OCI-LY3 (cell line): ENCODE measurements around the gene DCAF8L1.
"Not testable (repeated sequence)": the region's sequence is repeated elsewhere in the genome, so short reads cannot be mapped to it uniquely, and the experiment has no call there.

Experiments used
- H2AFZ ChIP-seq: fragments of 200-600, 300-600 bp; shearing (Covaris generic); 2 replicates; pipeline ENCODE4 v1.6.0; 2014; ENCODE audit warnings: antibody characterized with exemption, low read depth, low read length
- H3K27ac ChIP-seq: fragments of 200-600, 300-600 bp; sonication (generic); 2 replicates; pipeline ENCODE4 v1.5.1; 2014; ENCODE audit warnings: mild to moderate bottlenecking, low read length, moderate library complexity, mixed read lengths
- H3K27me3 ChIP-seq: fragments of 200-600, 300-600 bp; sonication (generic); 2 replicates; pipeline ENCODE4 v1.6.1; 2014; ENCODE audit warnings: low read depth, low read length, mixed read lengths
- H3K36me3 ChIP-seq: fragments of 200-600, 300-600 bp; sonication (generic); replicated peaks from 2 replicates; pipeline ENCODE3; 2014; ENCODE audit warnings: low read depth, low read length, mixed read lengths
- H3K4me1 ChIP-seq: fragments of 300-600, 200-600 bp; sonication (generic); 2 replicates; pipeline ENCODE4 v1.6.1; 2014; ENCODE audit warnings: low read length, mixed read lengths
- H3K4me2 ChIP-seq: fragments of 200-600, 300-600 bp; sonication (generic); 2 replicates; pipeline ENCODE4 v1.6.1; 2014; ENCODE audit warnings: low read length, mixed read lengths
- H3K4me3 ChIP-seq: fragments of 300-600, 200-600 bp; sonication (generic); 2 replicates; pipeline ENCODE4 v1.5.1; 2014; ENCODE audit warnings: antibody characterized with exemption, mild to moderate bottlenecking, low read length, moderate library complexity
- H3K79me2 ChIP-seq: fragments of 300-600, 200-600 bp; shearing (Covaris generic); 2 replicates; pipeline ENCODE4 v1.6.1; 2014; ENCODE audit warnings: mild to moderate bottlenecking, low read length, mixed read lengths
- H3K9ac ChIP-seq: fragments of 300-600, 200-600 bp; shearing (Covaris generic); 2 replicates; pipeline ENCODE4 v1.6.0; 2014; ENCODE audit warnings: mild to moderate bottlenecking, low read length, moderate library complexity
- H3K9me3 ChIP-seq: fragments of 200-600, 300-600 bp; shearing (Covaris generic); 2 replicates; pipeline ENCODE4 v1.6.1; 2014; ENCODE audit warnings: low read length, mixed read lengths; ENCODE audit not compliant: insufficient read depth
- H4K20me1 ChIP-seq: fragments of 200-600, 300-600 bp; sonication (generic); 2 replicates; pipeline ENCODE4 v1.6.1; 2016; ENCODE audit warnings: low read length, mixed read lengths; ENCODE audit not compliant: insufficient read depth
- CTCF ChIP-seq: fragments of 200-600, 300-600 bp; sonication (generic); IDR thresholded peaks from 2 replicates; pipeline ENCODE4 v1.5.1; 2014; ENCODE audit warnings: antibody characterized with exemption, low read length, low read depth
- EZH2phosphoT487 ChIP-seq: fragments of 200-600 bp; shearing (Covaris generic); IDR thresholded peaks from 2 replicates; pipeline ENCODE4 v1.6.1; 2018; ENCODE audit warnings: antibody characterized with exemption, mixed run types, low read depth

DCAF8L1 gene

DNA sequence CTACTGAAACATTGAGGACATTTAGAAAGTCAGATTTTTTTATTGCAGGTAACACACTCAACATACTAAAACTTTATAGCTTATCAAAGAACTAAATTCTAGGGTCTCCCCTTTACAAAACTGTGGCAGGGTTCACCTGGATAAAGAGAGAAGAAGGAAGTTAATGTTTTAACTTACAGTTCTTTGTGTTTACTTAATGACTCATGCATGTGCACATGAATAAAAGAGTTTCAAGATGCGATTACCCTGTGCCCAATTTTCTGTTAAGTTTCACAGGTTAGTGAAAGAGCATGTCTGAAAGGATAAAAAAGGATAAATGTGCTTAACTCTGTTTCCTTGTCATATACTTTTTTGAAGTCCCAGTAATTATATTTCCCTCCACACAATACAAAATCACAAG lies 16.8 kb downstream of the DCAF8L1 start:
- no peak overlapping the region for H3K4me2 ChIP-seq
- H2AFZ ChIP-seq: no peak overlapping the region
- no peaks in the 10 kb centered on the region for H4K20me1 ChIP-seq
- H3K27me3 ChIP-seq: no peaks in the 10 kb centered on the region
- no peaks in the 10 kb centered on the region for H3K36me3 ChIP-seq
- H3K9ac ChIP-seq: no peak overlapping the region
- no peaks in the 10 kb centered on the region for H3K79me2 ChIP-seq
- H3K4me3 ChIP-seq: no peak overlapping the region
- H3K4me1 ChIP-seq: peaks cover 6% of the 10 kb centered on the region; the same call in 1 of the 2 replicates
- H3K27ac ChIP-seq: no peak overlapping the region
- H3K9me3 ChIP-seq: no peaks in the 10 kb centered on the region
- TF ChIP-seq CTCF: no peak
- TF ChIP-seq EZH2phosphoT487: no peak

DNA sequence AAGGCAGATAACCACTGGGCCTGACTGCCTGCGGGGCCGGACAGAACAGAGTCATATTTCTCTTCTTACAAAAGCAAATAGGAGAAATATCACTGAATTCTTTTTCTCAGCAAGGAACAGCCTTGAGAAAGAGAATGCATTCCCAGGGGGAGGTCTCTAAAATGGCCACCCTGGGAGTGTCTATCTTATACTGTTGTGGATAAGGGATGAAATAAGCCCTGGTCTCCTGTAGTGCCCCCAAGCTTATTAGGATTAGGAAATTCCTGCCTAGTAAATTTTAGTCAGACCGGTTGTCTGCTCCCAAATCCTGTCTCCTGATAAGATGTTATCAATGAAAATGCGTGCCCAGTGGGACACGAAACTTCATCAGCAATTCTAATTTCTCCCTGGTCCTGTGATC lies 20.8 kb downstream of the DCAF8L1 start:
- H3K27ac ChIP-seq, H3K4me3 ChIP-seq, H3K79me2 ChIP-seq, H3K9me3 ChIP-seq, H3K36me3 ChIP-seq, H3K4me2 ChIP-seq, H3K9ac ChIP-seq, H4K20me1 ChIP-seq, H2AFZ ChIP-seq, H3K27me3 ChIP-seq, H3K4me1 ChIP-seq: not testable (repeated sequence)

DNA sequence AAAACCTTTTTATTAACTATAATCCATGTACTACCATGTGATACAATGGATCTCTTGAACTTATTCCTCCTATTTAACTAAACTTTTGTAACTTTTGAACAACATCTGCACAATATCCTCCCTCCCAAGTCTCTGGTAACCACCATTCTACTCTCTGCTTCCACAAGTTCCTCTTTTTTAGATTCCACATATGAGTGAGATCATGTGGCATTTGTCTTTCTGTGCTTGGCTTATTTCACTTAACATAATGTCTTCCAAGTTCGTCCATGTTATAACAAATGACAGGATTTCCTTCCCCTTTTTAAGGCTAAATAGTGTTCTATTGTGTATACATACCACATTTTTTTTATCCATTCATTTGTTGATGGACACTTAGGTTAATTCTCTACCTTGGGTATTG lies 28.1 kb downstream of the DCAF8L1 start:
- Histone ChIP-seq H3K27ac (no peak overlapping the region), H3K4me2 (no peak overlapping the region), H4K20me1 (no peaks in the 10 kb centered on the region), H3K4me3 (no peak overlapping the region), H2AFZ (no peak overlapping the region), H3K9me3 (no peaks in the 10 kb centered on the region), H3K4me1 (peaks cover 4% of the 10 kb centered on the region; the same call in 1 of the 2 replicates), H3K27me3 (no peaks in the 10 kb centered on the region), H3K36me3 (no peaks in the 10 kb centered on the region), H3K79me2 (no peaks in the 10 kb centered on the region), H3K9ac (no peak overlapping the region)
- TF ChIP-seq EZH2phosphoT487 (no peak), CTCF (no peak)

- no peak overlapping the region for H3K27ac ChIP-seq
- no peak overlapping the region for H2AFZ ChIP-seq
- H3K9me3 ChIP-seq: no peaks in the 10 kb centered on the region
- TF ChIP-seq CTCF (no peak), EZH2phosphoT487 (no peak)
- H3K4me3 ChIP-seq: no peak overlapping the region
- H3K4me2 ChIP-seq: no peak overlapping the region
- H3K9ac ChIP-seq: no peak overlapping the region
- no peaks in the 10 kb centered on the region for H3K4me1 ChIP-seq
- H3K79me2 ChIP-seq: no peaks in the 10 kb centered on the region
- H3K36me3 ChIP-seq: no peaks in the 10 kb centered on the region
- H4K20me1 ChIP-seq: no peaks in the 10 kb centered on the region
- no peaks in the 10 kb centered on the region for H3K27me3 ChIP-seq
Observed at GRCh38 chrX:27933361-27933760, 47.9 kb downstream of the DCAF8L1 start.
